Measurements from ENCODE around the gene SARDH.
A peak's percentile ranks its signal among the peaks of the same experiment; 100 is the strongest.
"Not testable (repeated sequence)": the region's sequence is repeated elsewhere in the genome, so short reads cannot be mapped to it uniquely, and the experiment has no call there.

The SARDH gene

GRCh38 chr9:133681658-133682306, 56.4 kb downstream of the SARDH start:
- DNase-seq, result no peak

GRCh38 chr9:133680976-133681657, 57.0 kb downstream of the SARDH start:
- DNase-seq, result no peak

GRCh38 chr9:133680250-133680975, 57.7 kb downstream of the SARDH start:
- DNase-seq, result no peak

- DNase-seq, result no peak
Observed at GRCh38 chr9:133679466-133680061, 58.6 kb downstream of the SARDH start.

- DNase-seq, result no peak
Observed at GRCh38 chr9:133679056-133679455, 59.1 kb downstream of the SARDH start.

GRCh38 chr9:133677126-133678010, 60.8 kb downstream of the SARDH start:
- DNase-seq, result peak; percentile 64 to 74

GRCh38 chr9:133676450-133676849, 61.7 kb downstream of the SARDH start:
- DNase-seq, result no peak

- not testable (repeated sequence) for DNase-seq
Observed at GRCh38 chr9:133675796-133676195, 62.4 kb downstream of the SARDH start.

GRCh38 chr9:133674091-133674490, 64.1 kb downstream of the SARDH start:
- no peak for DNase-seq

GRCh38 chr9:133673258-133673655, 64.9 kb downstream of the SARDH start:
- no peak for DNase-seq

GRCh38 chr9:133672503-133673257, 65.5 kb downstream of the SARDH start:
- DNase-seq, result no peak

GRCh38 chr9:133671371-133671770, 66.8 kb downstream of the SARDH start:
- no peak for DNase-seq

GRCh38 chr9:133670466-133670865, 67.7 kb downstream of the SARDH start:
- DNase-seq, result no peak

- no peak for DNase-seq
Observed at GRCh38 chr9:133669182-133669801, 68.9 kb downstream of the SARDH start.

GRCh38 chr9:133667759-133668450, 70.2 kb downstream of the SARDH start:
- DNase-seq, result no peak

GRCh38 chr9:133666845-133667244, 71.3 kb downstream of the SARDH start:
- no peak for DNase-seq

- no peak for DNase-seq
Observed at GRCh38 chr9:133666387-133666786, 71.8 kb downstream of the SARDH start.

- DNase-seq, result no peak
Observed at GRCh38 chr9:133665535-133665934, 72.6 kb downstream of the SARDH start.

GRCh38 chr9:133665096-133665495, 73.1 kb downstream of the SARDH start:
- no peak for DNase-seq

- DNase-seq, result no peak
Observed at GRCh38 chr9:133664173-133665050, 73.7 kb downstream of the SARDH start.
